ENCODE data around the gene PELI3. TPM values are rescaled to one million over a fixed set of nuclear protein-coding genes. Genes with fewer than 3 reads are reported as not detected.

PELI3 gene
- polyA plus RNA-seq, 1 donor (not counting 4 experiments of a cell fraction or from before 2014, with no cell fraction given): 2.1 TPM

- FAIRE-seq: no peak
- H3K4me1 ChIP-seq (ENCODE audit: control insufficient read depth, extremely low read depth, insufficient read depth, low read length): peaks cover 23% of the 10 kb centered on the region
- H3K9ac ChIP-seq (ENCODE audit: control insufficient read depth, extremely low read depth, insufficient read depth, low read length): no peak overlapping the region
- peaks cover 6 to 7% of the 10 kb centered on the region in 2 experiments for H3K36me3 ChIP-seq (ENCODE audit: control insufficient read depth in 2 of 2, extremely low read depth in 1 of 2, insufficient read depth in 2 of 2, low read length in 2 of 2)
- peaks cover 3% of the 10 kb centered on the region for H3K79me2 ChIP-seq (ENCODE audit: control insufficient read depth, insufficient read depth, low read length)
- DNase-seq (ENCODE audit: low read depth, low spot score): no peak
- H3K4me3 ChIP-seq (ENCODE audit: control insufficient read depth in 2 of 3, extremely low read depth in 1 of 3, insufficient read depth in 2 of 3, low read depth in 1 of 3, low read length in 3 of 3): no peak overlapping the region
- H4K20me1 ChIP-seq (ENCODE audit: control insufficient read depth, extremely low read depth, insufficient read depth, low read length): peaks cover 5% of the 10 kb centered on the region
- no peaks in the 10 kb centered on the region for H3K9me3 ChIP-seq (ENCODE audit: control insufficient read depth, low read depth, low read length)
- peaks cover 2% of the 10 kb centered on the region for H3K9me1 ChIP-seq (ENCODE audit: control insufficient read depth, extremely low read depth, insufficient read depth, low read length)
- no peak overlapping the region for H2AFZ ChIP-seq (ENCODE audit: control insufficient read depth, low read length)
- no peaks in the 10 kb centered on the region for H3K27me3 ChIP-seq (ENCODE audit: control insufficient read depth, extremely low read depth, insufficient read depth, low read length)
- no peak overlapping the region for H3K4me2 ChIP-seq (ENCODE audit: control insufficient read depth, extremely low read depth, insufficient read depth, low read depth, low read length)
- TF ChIP-seq EZH2 (IDR thresholded peaks at IDR 0.05; ENCODE audit: low read length) (no peak), CTCF (optimal IDR thresholded peaks at IDR 0.05 in 1 of 3, IDR thresholded peaks at IDR 0.05 in 1 of 3, conservative IDR thresholded peaks at IDR 0.05 in 1 of 3; ENCODE audit: extremely low read depth in 1 of 3, insufficient read depth in 2 of 3, low read length in 3 of 3) (no peak)
- no peak overlapping the region for H3K27ac ChIP-seq (ENCODE audit: control insufficient read depth, insufficient read depth, low read length)
- dilution Hi-C loops (cut with MboI; ENCODE audit: extremely low pct_ligation_motif_present, low sequenced_read_pairs): no loop called here
Observed at GRCh38 chr11:66476173-66476840, 9.6 kb downstream of the PELI3 start.

- FAIRE-seq (no peak), DNase-seq (ENCODE audit: low read depth, low spot score) (no peak)
- Histone ChIP-seq H3K4me2 (ENCODE audit: control insufficient read depth, extremely low read depth, insufficient read depth, low read depth, low read length) (no peak overlapping the region), H3K9me1 (ENCODE audit: control insufficient read depth, extremely low read depth, insufficient read depth, low read length) (peaks cover 2% of the 10 kb centered on the region), H3K79me2 (ENCODE audit: control insufficient read depth, insufficient read depth, low read length) (peaks cover 3% of the 10 kb centered on the region), H2AFZ (ENCODE audit: control insufficient read depth, low read length) (no peak overlapping the region), H4K20me1 (ENCODE audit: control insufficient read depth, extremely low read depth, insufficient read depth, low read length) (peaks cover 5% of the 10 kb centered on the region), H3K4me1 (ENCODE audit: control insufficient read depth, extremely low read depth, insufficient read depth, low read length) (peaks cover 23% of the 10 kb centered on the region), H3K36me3 (ENCODE audit: control insufficient read depth in 2 of 2, extremely low read depth in 1 of 2, insufficient read depth in 2 of 2, low read length in 2 of 2) (peaks cover 6 to 7% of the 10 kb centered on the region in 2 experiments), H3K4me3 (ENCODE audit: control insufficient read depth in 2 of 3, extremely low read depth in 1 of 3, insufficient read depth in 2 of 3, low read depth in 1 of 3, low read length in 3 of 3) (no peak overlapping the region), H3K9ac (ENCODE audit: control insufficient read depth, extremely low read depth, insufficient read depth, low read length) (no peak overlapping the region), H3K27ac (ENCODE audit: control insufficient read depth, insufficient read depth, low read length) (no peak overlapping the region), H3K9me3 (ENCODE audit: control insufficient read depth, low read depth, low read length) (no peaks in the 10 kb centered on the region), H3K27me3 (ENCODE audit: control insufficient read depth, extremely low read depth, insufficient read depth, low read length) (no peaks in the 10 kb centered on the region)
- dilution Hi-C loops (cut with MboI; ENCODE audit: extremely low pct_ligation_motif_present, low sequenced_read_pairs): no loop called here
- no peak for TF ChIP-seq EZH2 (IDR thresholded peaks at IDR 0.05; ENCODE audit: low read length)
- no peak for TF ChIP-seq CTCF (optimal IDR thresholded peaks at IDR 0.05 in 1 of 3, IDR thresholded peaks at IDR 0.05 in 1 of 3, conservative IDR thresholded peaks at IDR 0.05 in 1 of 3; ENCODE audit: extremely low read depth in 1 of 3, insufficient read depth in 2 of 3, low read length in 3 of 3)
Observed at GRCh38 chr11:66476841-66477251, 10.1 kb downstream of the PELI3 start.
